Spinal cord (tissue), 10 donors: ENCODE measurements around the gene DNAJB1. TPM values are rescaled to one million over a fixed set of nuclear protein-coding genes. Genes with fewer than 3 reads are reported as not detected.
A peak's percentile ranks its signal among the peaks of the same experiment; 100 is the strongest.

Experiments
- DNase-seq, 6 donors: peaks; one replicate each; pipeline versions ENCODE4 v3.0.0 to v3.0.0-alpha.2; 2013 to 2015; ENCODE audit warnings: low spot score in 6 of 6, low read depth in 4 of 6
- H3K27ac ChIP-seq: one replicate; pipeline ENCODE4 v1.5.1; 2013; ENCODE audit warnings: low read depth, low read length, control low read depth
- H3K27me3 ChIP-seq: one replicate; pipeline ENCODE4 v1.6.1; 2013; ENCODE audit warnings: low read length; ENCODE audit not compliant: control insufficient read depth, insufficient read depth
- H3K36me3 ChIP-seq: one replicate; pipeline ENCODE4 v1.6.1; 2013; ENCODE audit warnings: low read length; ENCODE audit not compliant: control insufficient read depth, insufficient read depth
- H3K4me1 ChIP-seq: one replicate; pipeline ENCODE4 v1.6.1; 2013; ENCODE audit warnings: low read length; ENCODE audit not compliant: control insufficient read depth, insufficient read depth
- H3K4me3 ChIP-seq: one replicate; pipeline ENCODE4 v1.5.1; 2013; ENCODE audit warnings: low read depth, low read length, control low read depth
- H3K9me3 ChIP-seq: one replicate; pipeline ENCODE4 v1.6.1; 2013; ENCODE audit warnings: low read length; ENCODE audit not compliant: control insufficient read depth, insufficient read depth
- WGBS: methylation state at CpG from one replicate; pipeline ENCODE4 v1.1.5; 2013; ENCODE audit warnings: missing lambda C conversion rate; ENCODE audit not compliant: insufficient coverage; 5-methylcytosine and 5-hydroxymethylcytosine counted together
- polyA plus RNA-seq, 2 donors: library from polyadenylated mRNA; unstranded; fragments of 120-200 nt; gene quantifications; one replicate each; pipeline ENCODE4 v1.2.1, GENCODE V29; 2013; ENCODE audit not compliant: insufficient read length in 2 of 2
- total RNA-seq, 2 donors: library from RNA; depleted of rRNA in 1 of 2; stranded (reverse); fragments of 120-200 nt in 1 of 2; fragments of >200 nt in 1 of 2; gene quantifications; one replicate each; pipeline versions ENCODE4 v1.2.3 to v1.2.4, GENCODE V29; 2013 to 2014
- donor health status: healthy.

The DNAJB1 gene
- total and polyA plus RNA-seq, 4 donors, result 78.3 to 102 (median 88.1) TPM

GRCh38 chr19:14487370-14488125 is 30.6 kb downstream of the DNAJB1 start:
- WGBS, result 94% methylated on average over 9 of the region's 16 CpGs
- no peak for DNase-seq
- Histone ChIP-seq H3K4me1 (no peaks in the 10 kb centered on the region), H3K9me3 (no peaks in the 10 kb centered on the region), H3K27ac (no peak overlapping the region), H3K27me3 (no peaks in the 10 kb centered on the region), H3K4me3 (no peak overlapping the region), H3K36me3 (peaks cover 64% of the 10 kb centered on the region)

GRCh38 chr19:14482172-14482941 is 35.8 kb downstream of the DNAJB1 start:
- Histone ChIP-seq H3K27me3 (no peaks in the 10 kb centered on the region), H3K4me1 (peaks cover 9% of the 10 kb centered on the region), H3K4me3 (no peak overlapping the region), H3K9me3 (no peaks in the 10 kb centered on the region), H3K27ac (no peak overlapping the region), H3K36me3 (peaks cover 70% of the 10 kb centered on the region)
- WGBS, result 87% methylated on average over 10 of the region's 18 CpGs
- DNase-seq, result no peak

DNA sequence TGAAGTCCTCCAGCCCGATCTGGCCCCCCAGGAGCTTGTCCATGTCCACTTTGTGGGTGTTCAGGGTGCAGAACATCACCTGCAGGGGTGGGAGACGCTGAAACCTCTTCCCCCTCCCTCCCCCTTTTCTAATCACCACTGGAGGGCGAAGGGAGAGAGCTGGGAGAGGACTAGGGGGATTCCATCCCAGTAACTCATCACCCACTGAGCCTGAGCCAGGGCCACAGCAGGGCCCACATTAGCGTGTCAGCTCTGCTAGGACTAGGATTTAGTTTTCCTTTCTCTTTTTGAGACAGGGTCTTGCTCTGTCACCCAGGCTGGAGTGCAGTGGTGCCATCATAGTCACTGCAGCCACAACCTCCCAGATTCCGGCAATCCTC is 37.5 kb downstream of the DNAJB1 start:
- H3K9me3 ChIP-seq, result no peaks in the 10 kb centered on the region
- H3K4me3 ChIP-seq, result no peak overlapping the region
- peaks cover 12% of the 10 kb centered on the region for H3K4me1 ChIP-seq
- WGBS, result 85% methylated on average over 2 of the region's 5 CpGs
- peaks cover 2% of the 10 kb centered on the region for H3K27me3 ChIP-seq
- DNase-seq, result no peak
- H3K27ac ChIP-seq, result no peak overlapping the region
- peaks cover 69% of the 10 kb centered on the region for H3K36me3 ChIP-seq

GRCh38 chr19:14479975-14480699 is 38.1 kb downstream of the DNAJB1 start:
- WGBS, result 38% methylated on average over 35 of the region's 43 CpGs
- peaks cover 73% of the 10 kb centered on the region for H3K36me3 ChIP-seq
- H3K9me3 ChIP-seq, result no peaks in the 10 kb centered on the region
- peaks cover 8% of the 10 kb centered on the region for H3K27me3 ChIP-seq
- H3K4me3 ChIP-seq, result no peak overlapping the region
- H3K4me1 ChIP-seq, result peaks cover 17% of the 10 kb centered on the region
- DNase-seq, result peak in 2 of 6 donors; percentile 55 to 62
- H3K27ac ChIP-seq, result no peak overlapping the region

DNA sequence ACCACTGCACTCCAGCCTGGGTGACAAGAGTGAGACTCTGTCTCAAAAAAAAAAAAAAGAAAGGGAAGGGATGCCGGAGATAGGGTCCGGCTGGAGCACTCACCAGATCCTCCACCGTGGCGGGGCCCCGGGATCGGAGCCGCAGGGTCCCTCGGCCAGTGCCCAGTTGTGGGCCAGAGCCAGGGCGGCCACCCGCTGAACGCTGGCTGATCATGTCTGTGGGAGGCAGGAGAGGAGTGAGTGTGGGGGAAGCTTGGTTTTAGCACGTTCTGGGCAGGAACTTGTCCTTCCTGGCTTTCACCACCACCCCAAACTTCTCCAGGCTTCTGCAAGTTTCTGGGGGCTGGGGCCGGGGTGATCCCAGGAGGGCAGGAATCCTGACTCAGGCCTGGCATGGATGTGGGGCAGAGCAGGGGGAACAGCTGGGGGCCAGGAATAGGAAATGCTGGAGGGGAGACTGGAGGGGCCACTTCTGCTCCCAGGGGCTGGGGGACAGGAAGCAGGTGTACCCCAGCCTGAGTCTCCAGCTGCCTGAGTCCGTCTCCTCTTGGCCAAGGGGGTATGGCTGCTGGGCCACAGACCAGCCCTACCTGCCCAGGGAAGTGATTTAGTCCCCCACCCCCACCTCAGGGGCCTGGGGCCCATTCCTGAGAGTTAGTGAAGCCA is 38.8 kb downstream of the DNAJB1 start:
- no peak overlapping the region for H3K4me3 ChIP-seq
- peaks cover 15% of the 10 kb centered on the region for H3K27me3 ChIP-seq
- H3K4me1 ChIP-seq, result peaks cover 22% of the 10 kb centered on the region
- 96% methylated on average over 8 of the region's 14 CpGs for WGBS
- H3K27ac ChIP-seq, result no peak overlapping the region
- no peak for DNase-seq
- H3K9me3 ChIP-seq, result no peaks in the 10 kb centered on the region
- H3K36me3 ChIP-seq, result peaks cover 77% of the 10 kb centered on the region

DNA sequence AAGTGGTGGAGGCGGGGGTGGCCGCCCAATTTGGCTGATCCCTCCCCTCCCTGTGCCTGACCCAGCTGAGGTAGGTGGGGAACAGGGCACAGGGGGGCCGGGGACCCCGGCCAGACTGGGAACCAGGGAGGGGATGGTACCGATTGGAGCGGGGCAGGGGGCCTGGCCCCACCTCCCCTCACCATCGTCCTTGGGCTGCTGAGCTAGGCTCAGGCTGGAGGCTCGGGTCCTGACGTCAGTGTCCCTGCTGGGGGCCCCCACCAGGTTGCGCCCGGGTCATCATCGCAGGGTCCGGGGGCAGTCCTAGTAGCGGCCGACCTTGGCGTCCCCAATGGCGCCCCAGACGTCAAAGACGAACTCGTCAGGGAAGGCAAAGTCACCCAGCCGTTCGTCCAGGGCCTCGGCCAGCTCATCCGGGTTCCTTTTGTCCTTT is 40.1 kb downstream of the DNAJB1 start:
- no peak overlapping the region for H3K27ac ChIP-seq
- peaks cover 20% of the 10 kb centered on the region for H3K27me3 ChIP-seq
- no peaks in the 10 kb centered on the region for H3K9me3 ChIP-seq
- peaks cover 29% of the 10 kb centered on the region for H3K4me1 ChIP-seq
- DNase-seq, result no peak
- WGBS, result 83% methylated on average over 24 of the region's 24 CpGs
- peaks cover 75% of the 10 kb centered on the region for H3K36me3 ChIP-seq
- H3K4me3 ChIP-seq, result no peak overlapping the region

DNA sequence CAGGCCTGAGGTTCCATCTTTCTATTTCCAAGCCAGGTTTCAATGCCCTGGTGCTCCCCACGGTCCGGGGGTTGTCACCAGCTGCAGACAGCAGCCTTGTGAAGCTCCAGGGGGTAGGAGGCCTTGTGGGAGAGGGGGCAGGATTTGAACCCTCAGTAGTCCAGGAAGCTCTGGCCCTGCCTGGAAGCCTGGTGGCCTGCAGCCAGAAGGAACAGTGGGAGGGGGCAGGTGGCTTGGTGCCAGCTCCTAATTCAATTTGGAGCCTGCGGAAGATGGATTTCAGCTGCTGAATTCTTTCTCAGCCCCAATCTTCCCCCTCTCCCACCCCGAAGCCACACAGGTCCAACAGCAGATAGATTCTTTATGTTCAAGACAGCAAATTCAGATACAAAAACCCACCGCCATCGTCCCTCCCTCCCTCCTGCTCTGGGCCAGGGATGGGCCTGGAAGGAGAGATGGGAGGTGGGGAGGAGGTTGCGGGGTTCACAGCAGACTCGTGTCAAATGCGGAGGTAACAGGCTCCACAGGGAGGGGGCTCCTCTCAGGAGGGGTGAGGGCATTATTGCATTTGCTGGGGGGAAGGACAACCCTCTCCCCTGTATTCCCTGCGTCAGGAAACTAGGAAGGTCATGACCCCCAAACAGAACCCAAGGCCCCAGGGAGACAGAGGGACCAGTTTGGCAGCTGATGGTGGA is 40.6 kb downstream of the DNAJB1 start:
- H3K4me1 ChIP-seq, result peaks cover 35% of the 10 kb centered on the region
- no peak overlapping the region for H3K4me3 ChIP-seq
- WGBS, result 48% methylated on average over 4 of the region's 10 CpGs
- H3K27me3 ChIP-seq, result peaks cover 26% of the 10 kb centered on the region
- no peak overlapping the region for H3K27ac ChIP-seq
- DNase-seq, result peak in 1 of 6 donors; percentile 37
- H3K9me3 ChIP-seq, result no peaks in the 10 kb centered on the region
- H3K36me3 ChIP-seq, result peaks cover 70% of the 10 kb centered on the region

DNA sequence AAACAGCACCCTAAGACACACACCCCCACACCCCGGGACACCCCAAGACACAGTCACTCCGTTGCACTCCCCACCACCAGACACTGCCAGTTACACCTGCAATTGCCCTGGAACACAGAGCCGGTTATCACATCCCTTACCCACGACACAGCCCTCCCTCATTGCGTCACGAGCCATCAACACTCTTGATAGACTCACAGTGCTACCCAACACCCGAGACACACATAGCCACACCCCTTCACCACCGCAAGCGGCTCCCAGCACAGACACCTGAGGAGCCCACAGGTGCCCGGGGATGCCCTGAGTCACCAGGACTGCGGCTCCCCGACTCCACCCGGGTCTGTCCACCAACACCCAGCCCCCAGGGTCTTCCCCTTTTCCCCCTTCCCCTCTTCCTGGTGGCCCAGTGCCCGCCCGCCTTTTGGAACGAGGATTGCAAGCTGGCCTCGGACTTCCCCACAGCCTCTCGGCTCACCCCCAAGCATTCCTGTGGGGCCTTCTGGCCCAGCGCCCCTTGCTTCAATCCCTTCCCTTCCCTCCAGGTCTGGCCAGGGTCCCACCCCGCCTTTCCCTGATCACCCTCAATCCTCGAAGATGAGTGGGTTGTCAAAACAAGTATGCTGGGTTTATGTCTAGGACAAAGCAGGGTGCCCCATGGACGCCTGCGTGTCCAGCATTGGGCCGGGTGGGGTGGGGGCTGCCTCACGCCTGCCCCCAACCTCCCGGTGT is 41.4 kb downstream of the DNAJB1 start:
- peaks cover 29% of the 10 kb centered on the region for H3K27me3 ChIP-seq
- no peak overlapping the region for H3K27ac ChIP-seq

More for the DNA sequence above, 41.4 kb downstream of the DNAJB1 start:
- H3K36me3 ChIP-seq, result peaks cover 68% of the 10 kb centered on the region
- peaks cover 42% of the 10 kb centered on the region for H3K4me1 ChIP-seq
- no peak for DNase-seq
- WGBS, result 69% methylated on average over 22 of the region's 26 CpGs
- H3K9me3 ChIP-seq, result no peaks in the 10 kb centered on the region
- H3K4me3 ChIP-seq, result no peak overlapping the region
